SK-N-SH (cell line): ENCODE data around the gene SLC5A2. TPM values are rescaled to one million over a fixed set of nuclear protein-coding genes. Genes with fewer than 3 reads are reported as not detected.
A peak's percentile ranks its signal among the peaks of the same experiment; 100 is the strongest.

Source experiments
- CTCF ChIA-PET: fragments of 300-600, 350-600 bp; formaldehyde crosslinking; extraction: SDS; loops from one replicate; lab custom pipeline; 2021; lab: Yijun Ruan, JAX
- POLR2A ChIA-PET: fragments of 350-600 bp; sonication (Branson Sonifier 250); formaldehyde crosslinking; extraction: SDS; loops from one replicate; lab custom pipeline; 2020; ENCODE audit warnings: antibody characterized with exemption, inconsistent platforms; lab: Yijun Ruan, JAX
- DNase-seq: peaks from one replicate; pipeline ENCODE4 v3.0.0; 2012
- H2AFZ ChIP-seq: fragments of 200-600 bp; sonication (generic); 2 replicates; pipeline ENCODE4 v1.8.1; 2016; ENCODE audit warnings: antibody characterized with exemption, mild to moderate bottlenecking, low read depth
- H3F3A ChIP-seq: fragments of 200-600 bp; sonication (generic); replicated peaks from 2 replicates; pipeline ENCODE3; 2016; ENCODE audit warnings: antibody characterized with exemption, mild to moderate bottlenecking; ENCODE audit not compliant: insufficient read depth
- H3K27ac ChIP-seq, 2 experiments: fragments of 200-500 bp in 1 of 2; fragments of 200-600 bp in 1 of 2; sonication (Bioruptor generic) in 1 of 2; sonication (generic), shearing (Covaris generic) in 1 of 2; 2 replicates each; pipeline versions ENCODE4 v1.5.1 to v1.6.1; 2014 to 2016; ENCODE audit warnings: low read depth in 2 of 2, inconsistent platforms in 1 of 2, low read length in 1 of 2, mild to moderate bottlenecking in 1 of 2, mixed read lengths in 1 of 2
- H3K27me3 ChIP-seq: fragments of 200-600 bp; sonication (generic), shearing (Covaris generic); 2 replicates; pipeline ENCODE4 v1.6.1; 2016; ENCODE audit warnings: mixed run types; ENCODE audit not compliant: insufficient read depth
- H3K36me3 ChIP-seq, 2 experiments: fragments of 200-500 bp in 1 of 2; fragments of 200-600 bp in 1 of 2; sonication (Bioruptor generic) in 1 of 2; sonication (generic) in 1 of 2; replicated peaks in 1 of 2; 2 replicates each; pipeline versions ENCODE3 to v1.5.1; 2014 to 2016; ENCODE audit warnings: low read length in 1 of 2, mild to moderate bottlenecking in 1 of 2; ENCODE audit not compliant: insufficient read depth in 2 of 2, control insufficient read depth in 1 of 2
- H3K4me1 ChIP-seq, 2 experiments: fragments of 200-500 bp in 1 of 2; fragments of 200-600 bp in 1 of 2; sonication (Bioruptor generic) in 1 of 2; sonication (generic), shearing (Covaris generic) in 1 of 2; 2 replicates each; pipeline versions ENCODE4 v1.5.1 to v1.6.1; 2014 to 2016; ENCODE audit warnings: low read depth in 1 of 2, low read length in 1 of 2, mixed run types in 1 of 2; ENCODE audit not compliant: insufficient read depth in 2 of 2, control insufficient read depth in 1 of 2
- H3K4me2 ChIP-seq: fragments of 200-600 bp; sonication (generic), shearing (Covaris generic); 2 replicates; pipeline ENCODE4 v1.6.1; 2017; ENCODE audit warnings: mixed run types
- H3K4me3 ChIP-seq, 2 experiments: fragments of 200-500 bp in 1 of 2; fragments of 200-600 bp in 1 of 2; sonication (Bioruptor generic) in 1 of 2; sonication (generic), shearing (Covaris generic) in 1 of 2; 2 replicates each; pipeline versions ENCODE4 v1.5.1 to v1.8.1; 2014 to 2016; ENCODE audit warnings: low read depth in 2 of 2, inconsistent platforms in 1 of 2, low read length in 1 of 2, mild to moderate bottlenecking in 1 of 2, mixed read lengths in 1 of 2, moderate library complexity in 1 of 2
- H3K79me2 ChIP-seq: fragments of 200-600 bp; sonication (generic); 2 replicates; pipeline ENCODE4 v1.8.1; 2017; ENCODE audit warnings: mild to moderate bottlenecking; ENCODE audit not compliant: insufficient read depth
- H3K9ac ChIP-seq: fragments of 200-600 bp; sonication (generic); 2 replicates; pipeline ENCODE4 v1.6.1; 2017; ENCODE audit warnings: mixed run types
- H3K9me2 ChIP-seq: fragments of 200-600 bp; sonication (generic); 2 replicates; pipeline ENCODE4 v1.6.1; 2017; ENCODE audit warnings: mixed run types
- H3K9me3 ChIP-seq: fragments of 200-600 bp; sonication (generic); 2 replicates; pipeline ENCODE4 v1.6.1; 2017; ENCODE audit warnings: mixed run types, mild to moderate bottlenecking, moderate library complexity
- H4K20me1 ChIP-seq: fragments of 200-600 bp; sonication (generic); 2 replicates; pipeline ENCODE4 v1.6.1; 2017; ENCODE audit warnings: mild to moderate bottlenecking, mixed run types; ENCODE audit not compliant: insufficient read depth
- EP300 ChIP-seq, 2 experiments: IDR thresholded peaks; 2 replicates each; pipeline versions ENCODE4 v1.4.0 to v1.6.1; 2012; ENCODE audit warnings: borderline replicate concordance in 1 of 2, low read depth in 1 of 2, low read length in 1 of 2
- FOSL2 ChIP-seq: IDR thresholded peaks from 2 replicates; pipeline ENCODE4 v1.4.0; 2012; ENCODE audit warnings: low read depth, mild to moderate bottlenecking, moderate library complexity, borderline replicate concordance
- NRF1 ChIP-seq: IDR thresholded peaks from 2 replicates; pipeline ENCODE4 v1.6.1; 2012; ENCODE audit warnings: low read depth, mild to moderate bottlenecking, low read length
- RCOR1 ChIP-seq: fragments of 150-350 bp; IDR thresholded peaks from 2 replicates; pipeline ENCODE4 v1.6.1; 2017; ENCODE audit warnings: antibody characterized with exemption, low read length
- SIN3A ChIP-seq: IDR thresholded peaks from 2 replicates; pipeline ENCODE4 v1.6.1; 2012; ENCODE audit warnings: low read depth, mild to moderate bottlenecking, low read length, moderate library complexity, borderline replicate concordance
- TEAD4 ChIP-seq: IDR thresholded peaks from 2 replicates; pipeline ENCODE4 v1.4.0; 2012; ENCODE audit warnings: mild to moderate bottlenecking, borderline replicate concordance; ENCODE audit not compliant: insufficient read depth
- WGBS: methylation state at CpG from one replicate; pipeline ENCODE4 v1.1.6; 2017; ENCODE audit warnings: low lambda C conversion rate; 5-methylcytosine and 5-hydroxymethylcytosine counted together
- polyA plus RNA-seq, 3 experiments: library from polyadenylated mRNA; depleted of rRNA; stranded (reverse); fragments of >200 nt; gene quantifications; 2 replicates each; pipeline ENCODE4 v1.2.3, GENCODE V29; 2012
- TF ChIP-seq, protein P1 (sequence below): fragments of 200-600 bp; sonication (generic); IDR thresholded peaks from 2 replicates; pipeline ENCODE4 v1.6.1; 2017; ENCODE audit warnings: antibody characterized with exemption, mild to moderate bottlenecking, moderate library complexity
- TF ChIP-seq, protein P2 (sequence below): IDR thresholded peaks from 2 replicates; pipeline ENCODE4 v1.4.0; 2012; ENCODE audit warnings: low read depth, borderline replicate concordance
- TF ChIP-seq, protein P3 (sequence below): IDR thresholded peaks from 2 replicates; pipeline ENCODE4; 2012

Gene SLC5A2
- polyA plus RNA-seq, 1 of the 3 experiments (the other 2 are of a cell fraction) = 0.31 TPM

DNA sequence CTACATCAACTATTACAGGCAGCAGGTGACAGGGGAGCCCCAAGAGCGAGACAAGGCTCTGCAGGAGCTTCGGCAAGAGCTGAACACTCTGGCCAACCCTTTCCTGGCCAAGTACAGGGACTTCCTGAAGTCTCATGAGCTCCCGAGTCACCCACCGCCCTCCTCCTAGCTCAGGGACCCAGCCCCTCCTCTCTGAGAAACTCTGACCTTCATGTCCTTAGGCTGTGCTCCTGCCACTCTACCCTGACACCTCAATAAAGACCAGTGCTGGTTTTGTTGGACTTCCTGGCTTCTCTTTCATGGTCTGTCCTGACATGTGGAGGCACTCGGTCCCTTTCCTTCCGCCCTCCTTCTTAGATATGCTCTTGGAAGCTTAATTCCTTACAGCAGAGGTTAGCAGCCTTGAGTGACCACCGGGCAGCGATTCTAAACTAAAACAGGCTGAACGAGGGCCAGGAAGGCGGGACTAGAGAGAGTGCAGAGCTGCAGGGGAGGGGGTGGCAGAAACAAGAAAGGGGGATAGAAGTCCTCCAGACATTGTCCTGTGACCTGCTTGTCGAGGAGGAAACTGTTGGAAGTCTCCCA, 45.7 kb downstream of the SLC5A2 start (continued):
- TF ChIP-seq, protein P1, sequence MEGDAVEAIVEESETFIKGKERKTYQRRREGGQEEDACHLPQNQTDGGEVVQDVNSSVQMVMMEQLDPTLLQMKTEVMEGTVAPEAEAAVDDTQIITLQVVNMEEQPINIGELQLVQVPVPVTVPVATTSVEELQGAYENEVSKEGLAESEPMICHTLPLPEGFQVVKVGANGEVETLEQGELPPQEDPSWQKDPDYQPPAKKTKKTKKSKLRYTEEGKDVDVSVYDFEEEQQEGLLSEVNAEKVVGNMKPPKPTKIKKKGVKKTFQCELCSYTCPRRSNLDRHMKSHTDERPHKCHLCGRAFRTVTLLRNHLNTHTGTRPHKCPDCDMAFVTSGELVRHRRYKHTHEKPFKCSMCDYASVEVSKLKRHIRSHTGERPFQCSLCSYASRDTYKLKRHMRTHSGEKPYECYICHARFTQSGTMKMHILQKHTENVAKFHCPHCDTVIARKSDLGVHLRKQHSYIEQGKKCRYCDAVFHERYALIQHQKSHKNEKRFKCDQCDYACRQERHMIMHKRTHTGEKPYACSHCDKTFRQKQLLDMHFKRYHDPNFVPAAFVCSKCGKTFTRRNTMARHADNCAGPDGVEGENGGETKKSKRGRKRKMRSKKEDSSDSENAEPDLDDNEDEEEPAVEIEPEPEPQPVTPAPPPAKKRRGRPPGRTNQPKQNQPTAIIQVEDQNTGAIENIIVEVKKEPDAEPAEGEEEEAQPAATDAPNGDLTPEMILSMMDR = no peak
- TF ChIP-seq TEAD4 = no peak
- TF ChIP-seq FOSL2 = no peak
- TF ChIP-seq SIN3A = no peak
- TF ChIP-seq, protein P2, sequence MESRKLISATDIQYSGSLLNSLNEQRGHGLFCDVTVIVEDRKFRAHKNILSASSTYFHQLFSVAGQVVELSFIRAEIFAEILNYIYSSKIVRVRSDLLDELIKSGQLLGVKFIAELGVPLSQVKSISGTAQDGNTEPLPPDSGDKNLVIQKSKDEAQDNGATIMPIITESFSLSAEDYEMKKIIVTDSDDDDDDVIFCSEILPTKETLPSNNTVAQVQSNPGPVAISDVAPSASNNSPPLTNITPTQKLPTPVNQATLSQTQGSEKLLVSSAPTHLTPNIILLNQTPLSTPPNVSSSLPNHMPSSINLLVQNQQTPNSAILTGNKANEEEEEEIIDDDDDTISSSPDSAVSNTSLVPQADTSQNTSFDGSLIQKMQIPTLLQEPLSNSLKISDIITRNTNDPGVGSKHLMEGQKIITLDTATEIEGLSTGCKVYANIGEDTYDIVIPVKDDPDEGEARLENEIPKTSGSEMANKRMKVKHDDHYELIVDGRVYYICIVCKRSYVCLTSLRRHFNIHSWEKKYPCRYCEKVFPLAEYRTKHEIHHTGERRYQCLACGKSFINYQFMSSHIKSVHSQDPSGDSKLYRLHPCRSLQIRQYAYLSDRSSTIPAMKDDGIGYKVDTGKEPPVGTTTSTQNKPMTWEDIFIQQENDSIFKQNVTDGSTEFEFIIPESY = no peak
- no peak for TF ChIP-seq EP300 (IDR thresholded peaks at IDR 0.05; ENCODE audit: borderline replicate concordance in 1 of 2, low read depth in 1 of 2, low read length in 1 of 2)

- WGBS = 7% methylated on average over 23 of the region's 52 CpGs
- Histone ChIP-seq H3K4me3 (0 out of 4 replicates have a peak overlapping the region, but pooled peaks of 1 of the 2 experiments have one; percentile 23), H4K20me1 (no peaks in the 10 kb centered on the region)
These were observed 46.4 kb downstream of the SLC5A2 start for GRCh38 chr16:31529108-31529936.

GRCh38 chr16:31529937-31530312, 47.0 kb downstream of the SLC5A2 start:
- H3K4me2 ChIP-seq = no peak overlapping the region
- no peak overlapping the region for H3K27ac ChIP-seq
- POLR2A ChIA-PET = interaction anchor here (1.2 kb wide), 1 partner anchor 22 kb away, joined by 5 read pairs; the partner anchor contains the start of gene RUSF1

More at GRCh38 chr16:31529108-31529936, 46.4 kb downstream of the SLC5A2 start:
- Histone ChIP-seq H3F3A (no peaks in the 10 kb centered on the region), H3K27me3 (peaks cover 55% of the 10 kb centered on the region), H3K4me2 (peak overlapping the region; percentile 65), H3K9me2 (no peaks in the 10 kb centered on the region), H3K9me3 (no peaks in the 10 kb centered on the region), H3K36me3 (no peaks in the 10 kb centered on the region), H3K9ac (no peak overlapping the region), H2AFZ (no peak overlapping the region), H3K79me2 (no peaks in the 10 kb centered on the region), H3K27ac (no peak overlapping the region), H3K4me1 (no peaks in the 10 kb centered on the region)
- CTCF ChIA-PET = interaction anchor here (0.7 kb wide), 1 partner anchor 684 kb away, joined by 3 read pairs; no protein-coding TSS in a partner anchor
- TF ChIP-seq RCOR1 = no peak
- TF ChIP-seq TEAD4 = 0 out of 2 replicates have a peak, but pooled peaks have one; percentile 34
- DNase-seq = no peak
- POLR2A ChIA-PET = no interaction called here

More at GRCh38 chr16:31529937-31530312, 47.0 kb downstream of the SLC5A2 start:
- Histone ChIP-seq H3K9ac (no peak overlapping the region), H3F3A (no peaks in the 10 kb centered on the region), H3K36me3 (no peaks in the 10 kb centered on the region), H3K9me2 (no peaks in the 10 kb centered on the region), H3K4me1 (no peaks in the 10 kb centered on the region), H3K9me3 (no peaks in the 10 kb centered on the region), H3K27me3 (peaks cover 57% of the 10 kb centered on the region), H3K4me3 (no peak overlapping the region), H3K79me2 (no peaks in the 10 kb centered on the region), H2AFZ (no peak overlapping the region), H4K20me1 (no peaks in the 10 kb centered on the region)
- CTCF ChIA-PET = no interaction called here
- TF ChIP-seq, protein P3, sequence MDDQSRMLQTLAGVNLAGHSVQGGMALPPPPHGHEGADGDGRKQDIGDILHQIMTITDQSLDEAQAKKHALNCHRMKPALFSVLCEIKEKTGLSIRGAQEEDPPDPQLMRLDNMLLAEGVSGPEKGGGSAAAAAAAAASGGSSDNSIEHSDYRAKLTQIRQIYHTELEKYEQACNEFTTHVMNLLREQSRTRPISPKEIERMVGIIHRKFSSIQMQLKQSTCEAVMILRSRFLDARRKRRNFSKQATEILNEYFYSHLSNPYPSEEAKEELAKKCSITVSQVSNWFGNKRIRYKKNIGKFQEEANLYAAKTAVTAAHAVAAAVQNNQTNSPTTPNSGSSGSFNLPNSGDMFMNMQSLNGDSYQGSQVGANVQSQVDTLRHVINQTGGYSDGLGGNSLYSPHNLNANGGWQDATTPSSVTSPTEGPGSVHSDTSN = no peak
- TF ChIP-seq NRF1 = no peak
- 17% methylated on average over 11 of the region's 17 CpGs for WGBS
- DNase-seq = no peak
